Activated CD4-positive, alpha-beta T cell treated with anti-CD3 and anti-CD28 coated beads for 36 hours (primary cell): ENCODE measurements around the gene NRAP. TPM values are rescaled to one million over a fixed set of nuclear protein-coding genes. Genes with fewer than 3 reads are reported as not detected.

Experiments
- ATAC-seq: fragments of 200-7000 bp; cut with Tn5 transposase; one replicate; pipeline ENCODE4 v1.10.0; 2021; ENCODE audit warnings: mild to moderate bottlenecking, moderate library complexity
- CTCF ChIA-PET: fragments of 350-600 bp; sonication (Branson Sonifier 250); formaldehyde crosslinking; loops from one replicate; lab custom pipeline; 2021; ENCODE audit warnings: antibody characterized with exemption; lab: Charles Lee
- POLR2A ChIA-PET: fragments of 350-600 bp; sonication (Branson Sonifier 250); formaldehyde crosslinking; loops from one replicate; lab custom pipeline; 2021; ENCODE audit warnings: antibody characterized with exemption, inconsistent platforms; lab: Charles Lee
- DNase-seq: peaks from one replicate; pipeline ENCODE4 v3.0.0-alpha.2; 2020
- H3K27ac Mint-ChIP-seq: one replicate; pipeline ENCODE4 v1.8.0; 2021; ENCODE audit warnings: mixed read lengths
- H3K27me3 Mint-ChIP-seq: one replicate; pipeline ENCODE4 v1.8.0; 2021; ENCODE audit warnings: mixed read lengths
- H3K36me3 Mint-ChIP-seq: one replicate; pipeline ENCODE4 v1.8.0; 2021; ENCODE audit warnings: low read depth, mixed read lengths
- H3K4me1 Mint-ChIP-seq: one replicate; pipeline ENCODE4 v1.8.0; 2021; ENCODE audit warnings: mixed read lengths
- H3K4me3 Mint-ChIP-seq: one replicate; pipeline ENCODE4 v1.8.0; 2021; ENCODE audit warnings: mild to moderate bottlenecking, moderate library complexity, mixed read lengths
- H3K9me3 Mint-ChIP-seq: one replicate; pipeline ENCODE4 v1.8.0; 2021; ENCODE audit warnings: low read depth, mixed read lengths
- intact Hi-C, 2 experiments: fragments of 100-400 bp; cut with DNase I in 1 of 2; cut with micrococcal nuclease in 1 of 2; formaldehyde crosslinking; loops; one replicate each; pipeline versions ENCODE4 v1.14.2 to v1.15.1; 2022 to 2024; cut with DNase I, micrococcal nuclease
- total RNA-seq, 2 experiments: library from RNA; stranded (reverse); gene quantifications; one replicate each; pipeline ENCODE4 v1.2.3, GENCODE V29; 2021

The NRAP gene
- total RNA-seq, 2 experiments from 2014 or later = not detected

GRCh38 chr10:113540845-113541548 lies 122.8 kb downstream of the NRAP start:
- no peak for DNase-seq
- POLR2A ChIA-PET = no interaction called here
- ATAC-seq = no peak
- no peak overlapping the region for H3K4me3 Mint-ChIP-seq
- intact Hi-C loops = no loop called here
- no peaks in the 10 kb centered on the region for H3K36me3 Mint-ChIP-seq
- CTCF ChIA-PET = no interaction called here
- no peak overlapping the region for H3K27ac Mint-ChIP-seq
- no peaks in the 10 kb centered on the region for H3K4me1 Mint-ChIP-seq
- no peaks in the 10 kb centered on the region for H3K9me3 Mint-ChIP-seq
- peaks cover 4% of the 10 kb centered on the region for H3K27me3 Mint-ChIP-seq

GRCh38 chr10:113539789-113540188 lies 124.1 kb downstream of the NRAP start:
- ATAC-seq (no peak), DNase-seq (peak; percentile 10)
- H3K36me3 Mint-ChIP-seq = no peaks in the 10 kb centered on the region
- no peak overlapping the region for H3K4me3 Mint-ChIP-seq
- H3K27ac Mint-ChIP-seq = no peak overlapping the region
- ChIA-PET CTCF (interaction anchor here (0.9 kb wide), 1 partner anchor 23 kb away, joined by 4 read pairs; no protein-coding TSS in a partner anchor), POLR2A (no interaction called here)
- H3K4me1 Mint-ChIP-seq = no peaks in the 10 kb centered on the region
- H3K27me3 Mint-ChIP-seq = peaks cover 7% of the 10 kb centered on the region
- no peaks in the 10 kb centered on the region for H3K9me3 Mint-ChIP-seq
- intact Hi-C loops = no loop called here

Other genes starting within 250 kb of the NRAP start
- gene HABP2, start 111.0 kb downstream of the NRAP start, total RNA-seq = not detected
- 10 to 100 TPM; 14.6 to 16.4 TPM for gene CASP7, start 15.9 kb upstream of the NRAP start, total RNA-seq
- gene PLEKHS1, start 87.6 kb upstream of the NRAP start, total RNA-seq = under 1 TPM; 0.07 to 0.09 TPM
- gene DCLRE1A, start 190.0 kb upstream of the NRAP start, total RNA-seq = 10 to 100 TPM; 12.5 to 14.4 TPM
- 10 to 100 TPM; 20.1 to 22.3 TPM for gene NHLRC2, start 190.6 kb upstream of the NRAP start, total RNA-seq